CD4-positive, alpha-beta memory T cell (primary cell): ENCODE measurements around the gene ESRP2. TPM values are rescaled to one million over a fixed set of nuclear protein-coding genes. Genes with fewer than 3 reads are reported as not detected.

Experiments
- CTCF ChIA-PET: fragments of 350-600 bp; sonication (Branson Sonifier 250); formaldehyde crosslinking; loops from one replicate; lab custom pipeline; 2021; ENCODE audit warnings: inconsistent platforms; ENCODE audit not compliant: partially characterized antibody; lab: Charles Lee
- POLR2A ChIA-PET: fragments of 350-600 bp; sonication (Branson Sonifier 250); formaldehyde crosslinking; loops from one replicate; lab custom pipeline; 2021; ENCODE audit not compliant: partially characterized antibody; lab: Charles Lee
- DNase-seq, 5 donors: peaks; one replicate each; pipeline versions ENCODE4 v3.0.0 to v3.0.0-alpha.2; 2020 to 2022; ENCODE audit warnings: mixed read lengths in 1 of 5
- H3K27ac ChIP-seq: one replicate; pipeline ENCODE4 v1.7.0; 2013; ENCODE audit warnings: low read depth, low read length
- H3K27me3 ChIP-seq: 2 replicates; pipeline ENCODE4 v1.7.0; 2013; ENCODE audit warnings: mild to moderate bottlenecking, low read length, moderate library complexity; ENCODE audit not compliant: insufficient read depth
- H3K36me3 ChIP-seq: 2 replicates; pipeline ENCODE4 v1.7.0; 2013; ENCODE audit warnings: mild to moderate bottlenecking, low read length, moderate library complexity; ENCODE audit not compliant: insufficient read depth
- H3K4me1 ChIP-seq: 2 replicates; pipeline ENCODE4 v1.7.0; 2013; ENCODE audit warnings: mild to moderate bottlenecking, low read length, moderate library complexity; ENCODE audit not compliant: insufficient read depth
- H3K4me3 ChIP-seq, 2 donors: one replicate each; pipeline ENCODE4 v1.7.0; 2013; ENCODE audit warnings: low read length in 2 of 2, mild to moderate bottlenecking in 1 of 2
- H3K9me3 ChIP-seq, 2 donors: one replicate each; pipeline ENCODE4 v1.7.0; 2013; ENCODE audit warnings: low read length in 2 of 2, control low read depth in 1 of 2; ENCODE audit not compliant: control insufficient read depth in 1 of 2
- H3K27ac Mint-ChIP-seq, 7 donors: one replicate each; pipeline ENCODE4 v1.8.0; 2020 to 2021; ENCODE audit warnings: mixed read lengths in 7 of 7, mild to moderate bottlenecking in 6 of 7, inconsistent platforms in 3 of 7, moderate library complexity in 3 of 7
- H3K27me3 Mint-ChIP-seq, 2 donors: one replicate each; pipeline ENCODE4 v1.8.0; 2020 to 2021; ENCODE audit warnings: mixed read lengths in 2 of 2
- H3K36me3 Mint-ChIP-seq, 2 donors: one replicate each; pipeline ENCODE4 v1.8.0; 2020 to 2021; ENCODE audit warnings: mixed read lengths in 2 of 2, inconsistent platforms in 1 of 2, mild to moderate bottlenecking in 1 of 2
- H3K4me1 Mint-ChIP-seq, 4 donors: one replicate each; pipeline ENCODE4 v1.8.0; 2020 to 2021; ENCODE audit warnings: mixed read lengths in 4 of 4, mild to moderate bottlenecking in 1 of 4
- H3K4me3 Mint-ChIP-seq, 8 donors: one replicate each; pipeline ENCODE4 v1.8.0; 2020 to 2021; ENCODE audit warnings: mixed read lengths in 8 of 8, mild to moderate bottlenecking in 7 of 8, moderate library complexity in 6 of 8, inconsistent platforms in 3 of 8
- H3K9me3 Mint-ChIP-seq, 8 donors: one replicate each; pipeline ENCODE4 v1.8.0; 2020 to 2021; ENCODE audit warnings: mixed read lengths in 8 of 8, mild to moderate bottlenecking in 5 of 8, inconsistent platforms in 3 of 8, moderate library complexity in 1 of 8
- intact Hi-C: fragments of 100-400 bp; cut with micrococcal nuclease; formaldehyde crosslinking; loops from one replicate; pipeline ENCODE4 v1.15.1; 2023
- polyA plus RNA-seq, 2 donors: library from polyadenylated mRNA; unstranded; fragments of 300-500 nt; fragmentation: Illumina TruSeq; gene quantifications; one replicate each; pipeline ENCODE4 v1.2.3, GENCODE V29; 2021
- total RNA-seq, 2 experiments: library from RNA; stranded (reverse); gene quantifications; one replicate each; pipeline ENCODE4 v1.2.3, GENCODE V29; 2021

The ESRP2 gene
- total and polyA plus RNA-seq, 4 experiments from 2014 or later, result 0.14 to 0.64 (median 0.26) TPM; not detected in 1

DNA sequence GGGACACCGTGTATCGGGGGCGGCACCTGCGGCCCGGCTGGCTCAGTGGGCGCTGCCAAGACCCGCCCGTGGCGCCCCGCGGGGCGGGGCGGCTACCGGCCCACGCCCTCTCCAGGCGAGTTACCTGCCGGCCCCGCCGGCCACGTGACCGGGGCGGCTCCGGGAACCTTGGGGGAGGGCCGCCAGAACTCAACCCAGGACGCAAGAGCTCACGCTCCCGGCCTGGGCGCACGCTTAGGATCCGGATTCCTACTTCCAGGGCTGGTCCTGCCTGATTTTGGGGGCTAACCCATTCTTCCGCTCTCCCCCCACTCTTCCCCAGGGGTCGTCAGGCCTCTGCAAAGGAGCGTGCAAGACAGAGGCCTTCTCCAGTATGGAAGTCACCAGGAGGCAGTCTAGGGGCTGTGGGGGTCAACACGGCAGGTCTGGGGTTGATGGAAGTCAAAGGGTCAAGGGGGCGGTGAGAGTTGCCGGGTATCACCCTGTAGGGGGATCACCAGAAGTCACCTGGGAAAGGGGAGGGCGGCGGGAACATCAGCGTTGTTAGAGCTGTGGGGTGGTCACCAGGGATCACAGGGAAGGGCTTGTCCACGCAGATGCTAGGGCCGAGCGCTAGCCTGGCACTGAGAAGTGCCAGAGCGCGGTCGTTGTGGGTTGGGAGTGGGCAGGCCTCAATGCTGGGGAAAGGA lies 354 bp upstream of the ESRP2 start:
- Mint-ChIP-seq H3K27ac (peak overlapping the region; percentile 68 to 97 (median 83)), H3K4me1 (peaks cover 16 to 52% (median 34%) of the 10 kb centered on the region in 4 donors), H3K9me3 (peaks cover 0 to 9% (median 0%) of the 10 kb centered on the region in 8 donors), H3K27me3 (no peaks in the 10 kb centered on the region), H3K4me3 (peak overlapping the region; percentile 88 to 98 (median 95)), H3K36me3 (peaks cover 0 to 2% of the 10 kb centered on the region in 2 donors)
- CTCF ChIA-PET, result interaction anchor here (1.3 to 3.8 kb wide), 4 partner anchors 8 to 75 kb away, joined by 3 to 17 read pairs (median 4); partner anchors contain the start of gene SLC7A6
- Histone ChIP-seq H3K36me3 (no peaks in the 10 kb centered on the region), H3K27ac (peak overlapping the region; percentile 44), H3K4me3 (peak overlapping the region in 1 of 2 donors; percentile 70), H3K27me3 (no peaks in the 10 kb centered on the region), H3K4me1 (peaks cover 30% of the 10 kb centered on the region), H3K9me3 (no peaks in the 10 kb centered on the region)
- intact Hi-C loops, result no loop called here
- DNase-seq, result peak; percentile 43 to 59 (median 46)
- POLR2A ChIA-PET, result interaction anchor here (0.6 to 4.3 kb wide), 15 partner anchors 9 to 301 kb away, joined by 3 to 23 read pairs (median 5); partner anchors contain the start of genes NFATC3, PLA2G15, PRMT7 and SLC7A6

DNA sequence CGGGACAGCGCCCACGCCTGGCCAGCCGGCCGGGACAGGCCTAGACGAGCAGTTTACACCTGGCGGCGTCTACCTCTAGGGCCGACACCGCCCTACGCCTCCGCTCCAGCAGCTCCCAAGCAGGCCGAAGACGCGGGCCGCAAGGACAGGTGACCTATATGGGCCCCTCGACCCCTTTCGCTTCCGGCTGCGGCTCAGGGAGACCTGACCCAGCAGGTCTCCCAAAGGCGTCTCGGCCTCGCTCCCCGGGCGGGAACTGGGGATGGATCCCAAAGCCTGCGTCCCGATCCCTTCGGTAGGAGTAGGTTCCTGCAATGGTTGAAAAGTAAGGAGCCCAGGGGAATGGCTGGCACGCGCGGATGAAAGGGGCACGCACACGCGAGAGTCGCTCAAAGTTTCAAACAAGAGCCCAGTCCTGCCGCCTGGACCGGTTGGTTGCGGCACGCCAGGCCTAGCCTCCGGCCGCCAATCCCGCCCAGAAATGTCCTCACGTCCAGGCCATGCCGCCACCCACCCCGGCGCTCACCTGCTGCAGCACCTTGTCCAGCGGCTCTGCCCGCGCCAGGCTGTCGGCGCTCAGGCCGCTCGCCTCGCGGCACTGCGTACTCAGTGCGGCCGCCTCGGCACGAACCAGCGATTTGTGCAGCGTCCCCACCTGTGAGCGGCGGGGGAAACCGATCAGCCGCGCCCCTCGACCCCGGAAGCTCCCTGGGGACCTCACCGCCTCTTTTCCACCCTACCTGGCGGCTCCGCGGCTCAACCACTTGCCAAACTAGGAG lies 630 bp downstream of the ESRP2 start:
- H3K4me1 Mint-ChIP-seq, result peaks cover 16 to 52% (median 34%) of the 10 kb centered on the region in 4 donors
- H3K36me3 Mint-ChIP-seq, result peaks cover 0 to 6% of the 10 kb centered on the region in 2 donors
- H3K27me3 Mint-ChIP-seq, result no peaks in the 10 kb centered on the region
- intact Hi-C loops, result no loop called here
- no peak overlapping the region for H3K4me3 ChIP-seq
- peak overlapping the region in 5 of 8 donors; percentile 15 to 76 (median 49) for H3K4me3 Mint-ChIP-seq
- peak overlapping the region in 4 of 7 donors; percentile 42 to 89 (median 68) for H3K27ac Mint-ChIP-seq
- H3K9me3 Mint-ChIP-seq, result peaks cover 0 to 9% (median 0%) of the 10 kb centered on the region in 8 donors
- ChIA-PET CTCF (interaction anchor here (3.8 kb wide), 1 partner anchor 26 kb away, joined by 17 read pairs; no protein-coding TSS in a partner anchor), POLR2A (interaction anchor here (0.6 to 4.3 kb wide), 6 partner anchors 8 to 301 kb away, joined by 3 to 23 read pairs (median 14); partner anchors contain the start of genes PLA2G15, PRMT7, SLC7A6 and SLC7A6OS)
- peaks cover 30% of the 10 kb centered on the region for H3K4me1 ChIP-seq
- H3K36me3 ChIP-seq, result no peaks in the 10 kb centered on the region
- DNase-seq, result peak in 4 of 5 donors; percentile 13 to 59 (median 24)
- no peaks in the 10 kb centered on the region for H3K9me3 ChIP-seq
- no peaks in the 10 kb centered on the region for H3K27me3 ChIP-seq
- no peak overlapping the region for H3K27ac ChIP-seq

DNA sequence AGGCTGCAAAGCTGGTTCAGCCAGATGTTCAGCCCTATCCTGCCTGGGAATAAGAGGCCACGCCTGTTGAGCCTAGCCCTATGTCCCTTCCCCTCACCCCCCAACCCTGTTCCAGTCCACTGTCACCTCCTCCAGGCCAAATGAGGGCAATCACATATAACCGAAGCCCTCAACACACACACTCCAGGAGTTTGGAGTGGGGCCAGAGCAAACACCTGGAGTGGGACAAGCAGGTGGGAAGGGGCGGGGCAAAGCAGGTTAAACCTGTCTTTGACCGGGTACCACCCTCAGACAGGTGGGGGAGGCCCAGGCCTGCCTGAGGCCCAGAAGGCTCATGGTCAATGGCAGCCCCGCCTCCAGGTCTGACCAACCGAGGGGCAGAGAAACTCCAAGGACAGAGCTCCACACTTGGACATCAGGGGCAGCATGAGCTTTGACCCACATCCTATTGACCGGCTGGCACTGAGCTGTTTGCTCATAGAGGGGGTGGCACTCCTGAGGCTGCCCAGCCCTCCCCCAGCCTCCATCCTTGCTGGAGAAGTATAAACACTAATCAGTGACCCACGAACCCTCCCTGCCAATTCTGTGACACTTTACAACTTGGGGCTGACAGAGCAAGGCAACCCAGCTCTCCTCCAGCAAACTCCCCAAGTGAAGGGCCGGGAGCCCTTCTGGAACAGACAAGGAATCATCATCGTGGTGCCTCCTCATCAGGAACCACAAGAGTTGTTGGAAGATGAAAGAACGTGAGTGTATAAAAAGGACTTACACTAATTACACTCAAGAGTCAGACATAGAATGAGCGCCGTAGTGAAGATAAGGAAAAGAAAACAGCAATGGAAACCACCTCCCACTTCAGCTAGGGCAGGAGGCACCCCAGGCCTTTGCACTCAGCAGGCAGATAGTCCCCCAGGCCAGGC lies 1.5 kb downstream of the ESRP2 start:
- no peak overlapping the region for H3K4me3 ChIP-seq
- no peaks in the 10 kb centered on the region for H3K9me3 ChIP-seq
- H3K36me3 ChIP-seq, result peaks cover 6% of the 10 kb centered on the region
- Mint-ChIP-seq H3K36me3 (peaks cover 0 to 8% of the 10 kb centered on the region in 2 donors), H3K27ac (peak overlapping the region; percentile 13 to 89 (median 80)), H3K27me3 (no peaks in the 10 kb centered on the region), H3K4me3 (peak overlapping the region; percentile 15 to 76 (median 48)), H3K4me1 (peaks cover 15 to 49% (median 30%) of the 10 kb centered on the region in 4 donors), H3K9me3 (peaks cover 0 to 7% (median 0%) of the 10 kb centered on the region in 8 donors)
- POLR2A ChIA-PET, result interaction anchor here (0.6 to 4.3 kb wide), 2 partner anchors 11 to 300 kb away, joined by 3 to 23 read pairs; partner anchors contain the start of gene PLA2G15
- peak in 1 of 5 donors; percentile 21 for DNase-seq
- no peak overlapping the region for H3K27ac ChIP-seq
- H3K27me3 ChIP-seq, result no peaks in the 10 kb centered on the region
- intact Hi-C loops, result no loop called here
- peaks cover 23% of the 10 kb centered on the region for H3K4me1 ChIP-seq
- CTCF ChIA-PET, result no interaction called here

DNA sequence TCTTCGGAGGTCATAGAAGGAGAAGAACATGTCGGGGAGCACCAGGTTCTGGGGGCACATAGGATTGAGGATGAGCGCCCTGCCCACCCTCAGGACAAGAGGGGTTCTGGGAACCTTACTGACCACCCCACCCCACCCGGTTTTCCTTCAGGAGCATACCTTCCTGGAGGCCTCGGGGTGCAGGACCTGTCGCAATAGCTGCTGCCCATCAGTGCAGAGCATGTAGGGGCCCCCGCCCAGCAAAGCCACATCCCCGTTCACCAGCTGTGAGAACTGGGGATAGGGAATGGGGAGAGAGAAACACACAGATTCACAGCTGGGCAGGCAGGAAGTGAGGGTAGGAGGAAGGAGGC lies 2.1 kb downstream of the ESRP2 start:
- intact Hi-C loops, result no loop called here
- no peak overlapping the region for H3K27ac ChIP-seq
- no peak overlapping the region for H3K4me3 Mint-ChIP-seq

DNA sequence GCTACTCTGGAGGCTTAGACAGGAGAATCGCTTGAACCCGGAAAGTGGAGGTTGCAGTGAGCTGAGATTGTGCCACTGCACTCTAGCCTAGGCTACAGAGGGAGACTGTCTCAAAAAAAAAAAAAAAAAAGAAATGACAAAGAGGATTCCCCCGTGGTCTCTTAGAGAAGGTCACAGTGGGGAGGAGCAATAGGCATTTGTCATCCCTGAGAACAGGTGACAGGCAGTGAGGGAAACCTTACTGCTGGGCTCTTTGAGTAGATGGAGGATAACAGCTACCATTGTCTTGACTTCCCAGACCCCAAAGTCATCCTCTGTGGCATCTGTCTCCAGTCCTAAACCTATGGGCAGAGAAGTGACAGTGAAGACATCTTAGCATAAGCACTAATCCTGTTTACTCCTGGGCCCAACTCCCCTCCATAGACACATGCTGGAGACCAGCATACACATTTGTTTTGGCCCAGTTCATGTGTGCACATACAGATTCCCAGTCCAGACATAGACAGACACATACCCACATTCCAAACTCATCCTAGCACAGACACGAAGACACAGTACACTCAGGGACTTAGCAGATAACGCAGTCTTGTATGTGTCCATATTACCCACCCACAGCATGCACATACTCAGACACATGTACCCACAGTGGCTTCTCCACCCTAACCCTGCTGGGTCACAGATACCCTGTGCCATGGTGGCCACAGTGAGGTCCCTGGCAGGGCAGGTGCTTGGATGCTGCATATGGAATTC lies 2.7 kb downstream of the ESRP2 start:
- Mint-ChIP-seq H3K4me3 (peak overlapping the region in 1 of 8 donors; percentile 9), H3K36me3 (peaks cover 0 to 14% of the 10 kb centered on the region in 2 donors), H3K27ac (peak overlapping the region in 6 of 7 donors; percentile 1 to 31 (median 9)), H3K9me3 (peaks cover 0 to 7% (median 0%) of the 10 kb centered on the region in 8 donors), H3K27me3 (no peaks in the 10 kb centered on the region), H3K4me1 (peaks cover 13 to 46% (median 30%) of the 10 kb centered on the region in 4 donors)
- Histone ChIP-seq H3K4me3 (no peak overlapping the region), H3K36me3 (peaks cover 11% of the 10 kb centered on the region), H3K27me3 (no peaks in the 10 kb centered on the region), H3K4me1 (peaks cover 15% of the 10 kb centered on the region), H3K9me3 (no peaks in the 10 kb centered on the region), H3K27ac (no peak overlapping the region)
- POLR2A ChIA-PET, result no interaction called here
- intact Hi-C loops, result no loop called here
- peak in 1 of 5 donors; percentile 52 for DNase-seq
- CTCF ChIA-PET, result interaction anchor here (0.7 kb wide), 1 partner anchor 567 kb away, joined by 3 read pairs; the partner anchor contains the start of genes C16orf86 and ENKD1

More for the DNA sequence above, 2.1 kb downstream of the ESRP2 start:
- Mint-ChIP-seq H3K27ac (peak overlapping the region in 6 of 7 donors; percentile 1 to 34 (median 9)), H3K4me1 (peaks cover 16 to 48% (median 32%) of the 10 kb centered on the region in 4 donors), H3K27me3 (no peaks in the 10 kb centered on the region), H3K36me3 (peaks cover 0 to 12% of the 10 kb centered on the region in 2 donors), H3K9me3 (peaks cover 0 to 7% (median 0%) of the 10 kb centered on the region in 8 donors)
- Histone ChIP-seq H3K36me3 (peaks cover 11% of the 10 kb centered on the region), H3K4me3 (no peak overlapping the region), H3K4me1 (peaks cover 21% of the 10 kb centered on the region), H3K9me3 (no peaks in the 10 kb centered on the region), H3K27me3 (no peaks in the 10 kb centered on the region)
- ChIA-PET CTCF (interaction anchor here (0.7 kb wide), 1 partner anchor 567 kb away, joined by 3 read pairs; the partner anchor contains the start of genes C16orf86 and ENKD1), POLR2A (interaction anchor here (4.3 kb wide), 1 partner anchor 12 kb away, joined by 23 read pairs; the partner anchor contains the start of gene PLA2G15)
- no peak for DNase-seq

DNA sequence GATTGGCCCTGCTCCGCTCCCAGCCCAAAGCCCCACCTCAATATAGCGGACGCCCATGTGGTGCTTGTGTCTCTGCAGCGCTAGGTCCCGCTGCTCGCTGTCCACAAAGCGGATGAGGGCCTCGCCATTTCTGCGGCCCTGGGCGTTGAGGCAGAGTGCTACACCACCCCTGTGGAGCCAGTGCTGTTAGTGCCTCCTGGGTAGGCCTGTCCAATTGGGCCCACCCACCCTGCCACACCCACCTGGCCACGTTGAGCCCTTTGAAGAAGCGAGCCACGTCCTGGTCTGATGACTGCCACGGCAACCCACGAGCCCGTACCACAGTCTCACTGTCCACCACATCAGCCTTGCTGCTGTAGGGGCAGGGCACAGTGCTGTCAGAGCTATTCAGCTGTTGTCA lies 3.6 kb downstream of the ESRP2 start:
- H3K36me3 ChIP-seq, result peaks cover 14% of the 10 kb centered on the region

More for the DNA sequence above, 3.6 kb downstream of the ESRP2 start:
- Mint-ChIP-seq H3K36me3 (peaks cover 0 to 17% of the 10 kb centered on the region in 2 donors), H3K9me3 (peaks cover 0 to 5% (median 0%) of the 10 kb centered on the region in 8 donors), H3K27ac (peak overlapping the region in 1 of 7 donors; percentile 37), H3K27me3 (no peaks in the 10 kb centered on the region), H3K4me1 (peaks cover 15 to 47% (median 33%) of the 10 kb centered on the region in 4 donors), H3K4me3 (no peak overlapping the region)
- POLR2A ChIA-PET, result no interaction called here
- Histone ChIP-seq H3K27me3 (no peaks in the 10 kb centered on the region), H3K27ac (no peak overlapping the region), H3K4me1 (peaks cover 22% of the 10 kb centered on the region), H3K4me3 (no peak overlapping the region), H3K9me3 (no peaks in the 10 kb centered on the region)
- intact Hi-C loops, result no loop called here
- CTCF ChIA-PET, result no interaction called here
- no peak for DNase-seq
